Panc1 (cell line): Measurements from ENCODE around the gene SANBR. TPM values are rescaled to one million over a fixed set of nuclear protein-coding genes. Genes with fewer than 3 reads are reported as not detected.

Experiments used
- ATAC-seq: fragments of 200-7000 bp; cut with Tn5 transposase; 2 replicates; pipeline ENCODE4 v1.9.1; 2020; ENCODE audit warnings: mild to moderate bottlenecking, moderate library complexity
- BruUV-seq: library from RNA; stranded (reverse); fragments of 400-500 nt; replicated peaks from 2 replicates; lab custom pipeline; 2021; lab: Mats Ljungman, UMichigan
- CTCF ChIA-PET: fragments of 300-600 bp; sonication (Branson Sonifier 250); formaldehyde crosslinking; loops from one replicate; lab custom pipeline; 2022; ENCODE audit warnings: antibody characterized with exemption; lab: Charles Lee
- POLR2A ChIA-PET: fragments of 300-600 bp; sonication (Branson Sonifier 250); formaldehyde crosslinking; loops from one replicate; lab custom pipeline; 2022; ENCODE audit warnings: antibody characterized with exemption; lab: Charles Lee
- DNase-seq: peaks from one replicate; pipeline ENCODE4 v3.0.0-alpha.2; 2010; ENCODE audit warnings: low read depth, low spot score
- H3K27ac ChIP-seq: 2 replicates; pipeline ENCODE4 v1.5.1; 2011; ENCODE audit warnings: mild to moderate bottlenecking, low read length, inconsistent platforms
- H3K27me3 ChIP-seq: fragments of 200-500 bp; sonication (Bioruptor generic); 2 replicates; pipeline ENCODE4 v1.6.0; 2014; ENCODE audit warnings: low read length, inconsistent platforms; ENCODE audit not compliant: control insufficient read depth, insufficient read depth
- H3K36me3 ChIP-seq: fragments of 200-500 bp; sonication (Bioruptor generic); 2 replicates; pipeline ENCODE4 v1.5.1; 2014; ENCODE audit warnings: inconsistent platforms, mild to moderate bottlenecking, low read length, moderate library complexity; ENCODE audit not compliant: control insufficient read depth, insufficient read depth
- H3K4me1 ChIP-seq: 2 replicates; pipeline ENCODE4 v1.5.1; 2011; ENCODE audit warnings: inconsistent platforms, mild to moderate bottlenecking, low read length, moderate library complexity; ENCODE audit not compliant: control insufficient read depth, insufficient read depth
- H3K4me3 ChIP-seq, 2 experiments: 2 replicates each; pipeline ENCODE4 v1.5.1; 2011 to 2012; ENCODE audit warnings: low read depth in 2 of 2, low read length in 2 of 2, mild to moderate bottlenecking in 2 of 2, inconsistent platforms in 1 of 2, moderate library complexity in 1 of 2
- H3K9me3 ChIP-seq: fragments of 200-500 bp; sonication (Bioruptor generic); 2 replicates; pipeline ENCODE4 v1.5.1; 2014; ENCODE audit warnings: low read depth, mild to moderate bottlenecking, inconsistent platforms, low read length, moderate library complexity; ENCODE audit not compliant: control insufficient read depth, insufficient read depth
- POLR2AphosphoS5 ChIP-seq: IDR thresholded peaks from 2 replicates; pipeline ENCODE4 v1.6.1; 2012; ENCODE audit warnings: mild to moderate bottlenecking, low read depth, low read length, moderate library complexity
- SIN3A ChIP-seq: IDR thresholded peaks from 2 replicates; pipeline ENCODE4 v1.6.1; 2012; ENCODE audit warnings: low read depth, mild to moderate bottlenecking, low read length, moderate library complexity, borderline replicate concordance; ENCODE audit not compliant: insufficient read depth
- TCF7L2 ChIP-seq: IDR thresholded peaks from 2 replicates; pipeline ENCODE4 v1.6.1; 2011; ENCODE audit warnings: mild to moderate bottlenecking, low read depth, low read length, inconsistent platforms
- in situ Hi-C: cut with HindIII; loops from 2 replicates; pipeline ENCODE4 v1.10.0; 2016; ENCODE audit warnings: low sequenced_read_pairs, low pct_unique_long_range_greater_than_20kb
- intact Hi-C: fragments of 100-400 bp; cut with micrococcal nuclease; formaldehyde crosslinking; loops from one replicate; pipeline ENCODE4 v1.10.0; 2022; ENCODE audit not compliant: unreplicated experiment
- total RNA-seq: library from RNA; stranded (reverse); gene quantifications from one replicate; pipeline ENCODE4 v1.2.1, GENCODE V29; 2021; ENCODE audit not compliant: unreplicated experiment
- TF ChIP-seq, protein P1 (sequence below), 2 experiments: IDR thresholded peaks; 2 replicates each; pipeline ENCODE4 v1.6.1; 2011 to 2012; ENCODE audit warnings: low read depth in 2 of 2, control low read depth in 1 of 2, low read length in 1 of 2, mild to moderate bottlenecking in 1 of 2, moderate library complexity in 1 of 2; ENCODE audit not compliant: insufficient read depth in 1 of 2
- TF ChIP-seq, protein P2 (sequence below): fragments of 450-650 bp; IDR thresholded peaks from 2 replicates; pipeline ENCODE4 v1.5.1; 2017; ENCODE audit warnings: mild to moderate bottlenecking

The SANBR gene
- total RNA-seq, 1 experiment from 2014 or later = 18.8 TPM

DNA sequence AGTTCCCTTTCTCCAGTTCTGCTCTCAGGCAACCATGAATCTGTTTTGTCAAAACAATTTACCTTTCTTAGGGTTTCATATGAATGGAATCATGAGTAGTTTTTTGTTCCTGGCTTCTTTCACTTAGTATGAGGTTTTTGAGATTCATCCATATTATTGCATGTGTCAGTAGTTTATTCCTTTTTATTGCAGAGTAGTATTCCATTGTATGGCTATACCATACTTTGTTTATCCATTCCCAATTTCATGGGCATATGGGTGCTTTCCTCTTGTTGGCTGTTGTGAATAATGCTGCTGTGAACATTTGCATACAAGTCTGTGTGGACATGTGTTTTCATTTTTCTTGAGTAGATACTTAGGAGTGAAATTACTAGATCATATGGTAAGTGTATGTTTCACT is 46.0 kb downstream of the SANBR start:
- no peaks in the 10 kb centered on the region for H3K9me3 ChIP-seq
- in situ Hi-C loops = no loop called here
- no peak for TF ChIP-seq SIN3A
- TF ChIP-seq, protein P1, sequence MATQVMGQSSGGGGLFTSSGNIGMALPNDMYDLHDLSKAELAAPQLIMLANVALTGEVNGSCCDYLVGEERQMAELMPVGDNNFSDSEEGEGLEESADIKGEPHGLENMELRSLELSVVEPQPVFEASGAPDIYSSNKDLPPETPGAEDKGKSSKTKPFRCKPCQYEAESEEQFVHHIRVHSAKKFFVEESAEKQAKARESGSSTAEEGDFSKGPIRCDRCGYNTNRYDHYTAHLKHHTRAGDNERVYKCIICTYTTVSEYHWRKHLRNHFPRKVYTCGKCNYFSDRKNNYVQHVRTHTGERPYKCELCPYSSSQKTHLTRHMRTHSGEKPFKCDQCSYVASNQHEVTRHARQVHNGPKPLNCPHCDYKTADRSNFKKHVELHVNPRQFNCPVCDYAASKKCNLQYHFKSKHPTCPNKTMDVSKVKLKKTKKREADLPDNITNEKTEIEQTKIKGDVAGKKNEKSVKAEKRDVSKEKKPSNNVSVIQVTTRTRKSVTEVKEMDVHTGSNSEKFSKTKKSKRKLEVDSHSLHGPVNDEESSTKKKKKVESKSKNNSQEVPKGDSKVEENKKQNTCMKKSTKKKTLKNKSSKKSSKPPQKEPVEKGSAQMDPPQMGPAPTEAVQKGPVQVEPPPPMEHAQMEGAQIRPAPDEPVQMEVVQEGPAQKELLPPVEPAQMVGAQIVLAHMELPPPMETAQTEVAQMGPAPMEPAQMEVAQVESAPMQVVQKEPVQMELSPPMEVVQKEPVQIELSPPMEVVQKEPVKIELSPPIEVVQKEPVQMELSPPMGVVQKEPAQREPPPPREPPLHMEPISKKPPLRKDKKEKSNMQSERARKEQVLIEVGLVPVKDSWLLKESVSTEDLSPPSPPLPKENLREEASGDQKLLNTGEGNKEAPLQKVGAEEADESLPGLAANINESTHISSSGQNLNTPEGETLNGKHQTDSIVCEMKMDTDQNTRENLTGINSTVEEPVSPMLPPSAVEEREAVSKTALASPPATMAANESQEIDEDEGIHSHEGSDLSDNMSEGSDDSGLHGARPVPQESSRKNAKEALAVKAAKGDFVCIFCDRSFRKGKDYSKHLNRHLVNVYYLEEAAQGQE (IDR thresholded peaks at IDR 0.05; ENCODE audit: insufficient read depth in 1 of 2, low read depth in 2 of 2, low read length in 1 of 2) = no peak
- no peak for TF ChIP-seq TCF7L2
- TF ChIP-seq, protein P2, sequence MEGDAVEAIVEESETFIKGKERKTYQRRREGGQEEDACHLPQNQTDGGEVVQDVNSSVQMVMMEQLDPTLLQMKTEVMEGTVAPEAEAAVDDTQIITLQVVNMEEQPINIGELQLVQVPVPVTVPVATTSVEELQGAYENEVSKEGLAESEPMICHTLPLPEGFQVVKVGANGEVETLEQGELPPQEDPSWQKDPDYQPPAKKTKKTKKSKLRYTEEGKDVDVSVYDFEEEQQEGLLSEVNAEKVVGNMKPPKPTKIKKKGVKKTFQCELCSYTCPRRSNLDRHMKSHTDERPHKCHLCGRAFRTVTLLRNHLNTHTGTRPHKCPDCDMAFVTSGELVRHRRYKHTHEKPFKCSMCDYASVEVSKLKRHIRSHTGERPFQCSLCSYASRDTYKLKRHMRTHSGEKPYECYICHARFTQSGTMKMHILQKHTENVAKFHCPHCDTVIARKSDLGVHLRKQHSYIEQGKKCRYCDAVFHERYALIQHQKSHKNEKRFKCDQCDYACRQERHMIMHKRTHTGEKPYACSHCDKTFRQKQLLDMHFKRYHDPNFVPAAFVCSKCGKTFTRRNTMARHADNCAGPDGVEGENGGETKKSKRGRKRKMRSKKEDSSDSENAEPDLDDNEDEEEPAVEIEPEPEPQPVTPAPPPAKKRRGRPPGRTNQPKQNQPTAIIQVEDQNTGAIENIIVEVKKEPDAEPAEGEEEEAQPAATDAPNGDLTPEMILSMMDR = no peak
- TF ChIP-seq POLR2AphosphoS5 = no peak
- CTCF ChIA-PET = no interaction called here
- no TSS peak for BruUV-seq
- H3K4me1 ChIP-seq = no peaks in the 10 kb centered on the region
- intact Hi-C loops = no loop called here
- DNase-seq (no peak), ATAC-seq (no peak)
- no peak overlapping the region for H3K27ac ChIP-seq
- POLR2A ChIA-PET = no interaction called here
- no peaks in the 10 kb centered on the region for H3K27me3 ChIP-seq
- H3K4me3 ChIP-seq = no peak overlapping the region
- no peaks in the 10 kb centered on the region for H3K36me3 ChIP-seq

DNA sequence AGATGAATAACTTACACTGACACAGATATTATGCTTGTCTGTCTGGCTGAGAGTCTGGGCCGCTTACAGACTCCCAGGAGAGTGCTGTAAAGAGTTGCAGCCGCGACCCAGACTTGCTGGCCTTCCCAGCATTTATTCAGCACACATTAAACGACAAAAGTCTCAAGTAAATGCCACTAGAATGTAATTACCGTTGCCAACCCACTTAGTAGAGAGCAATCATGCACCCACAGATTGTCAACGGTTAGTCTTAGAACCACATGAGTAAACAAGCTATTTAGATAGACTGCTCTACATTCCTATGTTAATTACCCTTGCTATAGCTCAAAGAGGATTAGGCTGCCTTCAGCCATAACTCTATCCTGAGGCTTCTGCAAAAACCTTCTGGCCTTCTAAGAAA is 48.5 kb downstream of the SANBR start:
- H3K4me3 ChIP-seq = no peak overlapping the region
- CTCF ChIA-PET = no interaction called here
- H3K4me1 ChIP-seq = no peaks in the 10 kb centered on the region
- BruUV-seq = no TSS peak
- no peaks in the 10 kb centered on the region for H3K9me3 ChIP-seq
- no peak for DNase-seq
- no peak for ATAC-seq
- intact Hi-C loops = no loop called here
- H3K27ac ChIP-seq = no peak overlapping the region
- in situ Hi-C loops = no loop called here
- no peaks in the 10 kb centered on the region for H3K27me3 ChIP-seq
- no peaks in the 10 kb centered on the region for H3K36me3 ChIP-seq
- POLR2A ChIA-PET = no interaction called here
- TF ChIP-seq SIN3A (no peak), POLR2AphosphoS5 (no peak), TCF7L2 (no peak)
- TF ChIP-seq, protein P2 = no peak
- TF ChIP-seq, protein P1 (IDR thresholded peaks at IDR 0.05; ENCODE audit: insufficient read depth in 1 of 2, low read depth in 2 of 2, low read length in 1 of 2) = no peak

Other genes starting within 250 kb of the SANBR start
- gene REL, start 184.3 kb upstream of the SANBR start, total RNA-seq = 10.0 TPM
- 24.7 TPM for gene PEX13, start 48.2 kb upstream of the SANBR start, total RNA-seq
- 5.2 TPM for gene PUS10, start 47.6 kb upstream of the SANBR start, total RNA-seq
- gene C2orf74, start 96.3 kb downstream of the SANBR start, total RNA-seq = 7.7 TPM